GM18867 (cell line): Measurements from ENCODE around the gene ZNF565.
A peak's percentile ranks its signal among the peaks of the same experiment; 100 is the strongest.
"Not testable (repeated sequence)": the region's sequence is repeated elsewhere in the genome, so short reads cannot be mapped to it uniquely, and the experiment has no call there.

Experiments used
- ATAC-seq: cut with Tn5 transposase; IDR thresholded peaks from one replicate; pipeline ENCODE4 v1.9.1; 2021; ENCODE audit warnings: mild to moderate bottlenecking, moderate library complexity; ENCODE audit not compliant: unreplicated experiment

Gene ZNF565

DNA sequence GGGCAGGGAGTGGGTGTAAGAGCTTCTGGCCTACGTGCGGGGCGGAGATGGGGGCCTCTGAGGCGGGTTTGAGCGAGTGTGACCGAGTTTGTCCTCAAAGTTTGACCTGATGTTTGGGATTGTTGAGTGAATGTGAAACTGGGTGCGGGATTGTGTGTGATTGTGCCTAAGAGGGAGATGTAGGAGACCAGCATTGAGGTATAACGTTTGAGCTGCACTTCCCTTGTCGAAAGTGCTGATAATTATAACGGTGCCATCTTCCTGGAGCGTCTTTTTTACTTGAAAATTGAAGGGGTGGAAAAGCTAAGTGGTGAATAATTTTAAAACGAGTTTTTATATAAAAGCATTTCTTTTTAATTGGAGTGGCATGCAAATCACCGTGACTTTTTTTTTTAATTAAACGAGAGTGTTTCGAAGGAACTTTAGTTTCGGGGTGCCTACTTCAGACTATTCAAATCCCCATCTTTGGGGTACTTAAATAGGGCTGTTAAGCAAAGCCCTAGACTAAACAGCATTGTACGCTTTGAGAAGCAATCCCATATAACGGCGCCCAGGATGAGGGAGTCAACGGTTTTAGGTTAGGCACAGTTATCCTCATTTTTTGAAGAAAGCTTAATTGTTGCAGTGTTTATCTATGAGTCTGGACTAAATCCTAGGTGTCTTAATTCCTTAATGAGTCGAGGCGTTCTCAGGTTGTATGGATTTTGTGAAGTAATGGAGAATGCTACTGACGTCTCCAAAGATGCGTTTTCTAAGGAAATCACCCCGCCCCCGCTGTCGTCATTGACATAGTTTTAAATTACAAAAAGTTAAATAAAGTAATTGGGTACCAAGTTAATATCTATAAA, 1.0 kb upstream of the ZNF565 start:
- ATAC-seq = no peak

DNA sequence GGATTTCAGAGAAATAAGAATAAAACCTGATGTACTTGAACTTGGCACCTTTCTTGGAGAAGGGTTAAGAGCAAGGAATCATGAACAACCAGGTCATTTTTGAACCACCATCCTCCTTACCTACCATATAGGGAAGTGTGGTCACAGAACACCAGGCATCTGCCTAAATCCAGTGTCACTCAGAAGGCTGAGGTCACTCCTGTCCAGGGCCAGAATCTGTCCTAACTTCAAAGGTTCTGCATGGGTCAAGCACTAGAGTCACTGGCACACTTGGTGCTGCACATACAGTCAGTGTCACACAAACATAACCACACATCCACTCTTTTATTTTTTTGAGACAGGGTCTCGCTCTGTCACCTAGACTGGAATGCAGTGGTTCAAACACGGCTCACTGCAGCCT, 1.6 kb downstream of the ZNF565 start:
- ATAC-seq = no peak

DNA sequence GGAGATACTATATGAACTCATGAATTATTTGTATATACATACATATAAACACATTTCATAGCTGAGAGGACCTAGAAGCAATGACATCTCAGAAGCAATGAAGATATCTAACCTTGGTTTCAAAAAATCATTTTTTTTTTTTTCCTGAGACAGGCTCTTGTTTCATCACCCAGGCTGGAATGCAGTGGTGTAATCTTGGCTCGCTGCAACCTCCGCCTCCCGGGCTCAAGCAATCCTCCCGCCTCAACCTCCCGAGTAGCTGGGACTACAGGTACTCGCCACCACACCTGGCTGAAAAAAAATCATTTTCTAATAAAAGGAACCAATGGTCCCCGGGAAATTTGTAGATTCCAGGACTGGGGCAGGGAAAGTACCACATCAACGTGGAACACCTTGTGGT, 4.0 kb downstream of the ZNF565 start:
- ATAC-seq = no peak

DNA sequence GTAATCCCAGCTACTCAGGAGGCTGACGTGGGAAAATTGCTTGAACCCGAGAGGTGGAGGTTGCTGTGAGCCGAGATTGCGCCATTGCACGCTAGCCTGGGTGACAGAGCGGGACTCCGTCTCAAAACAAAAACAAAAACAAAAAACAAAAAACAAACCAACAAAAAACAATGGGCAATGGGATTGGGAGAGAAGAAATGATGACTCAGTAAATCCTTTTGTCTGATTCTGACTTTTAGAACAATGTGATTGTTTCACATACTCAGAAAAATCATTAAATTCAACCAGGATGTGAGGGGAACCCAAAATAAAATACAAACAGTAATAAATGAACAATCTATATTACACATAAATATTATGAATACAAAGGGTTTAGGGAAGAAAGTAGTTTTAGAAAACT, 5.1 kb downstream of the ZNF565 start:
- no peak for ATAC-seq

DNA sequence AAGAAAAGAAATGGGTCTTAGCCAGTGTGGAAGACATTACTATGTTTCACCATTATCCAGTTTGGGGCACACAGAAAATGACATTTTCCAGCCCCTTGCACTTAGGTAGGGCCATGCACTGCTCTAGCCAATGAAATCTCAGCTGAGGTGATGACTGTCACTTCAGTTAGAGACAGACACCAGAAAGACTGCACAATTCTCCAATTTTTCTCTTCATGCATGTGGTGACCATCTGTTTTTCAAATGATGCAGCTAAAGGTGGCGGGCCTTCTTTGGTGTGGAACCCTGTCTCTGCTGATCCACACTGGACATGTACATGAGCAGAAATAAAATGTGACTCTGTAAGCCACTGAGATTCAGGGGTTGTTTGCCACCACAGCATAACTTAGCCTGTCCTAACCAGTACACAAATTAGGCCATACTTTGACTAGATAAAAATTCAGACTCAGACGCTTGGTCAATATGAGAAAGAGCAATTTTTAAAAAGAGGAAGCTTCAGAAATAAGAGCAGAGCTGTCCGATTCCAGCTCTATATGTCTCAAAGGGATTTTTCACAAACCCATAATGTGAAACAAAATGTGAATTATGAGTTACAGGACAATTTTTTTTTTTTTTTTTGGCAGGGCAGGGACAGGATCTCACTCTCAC, 6.7 kb downstream of the ZNF565 start:
- peak; percentile 61 for ATAC-seq

DNA sequence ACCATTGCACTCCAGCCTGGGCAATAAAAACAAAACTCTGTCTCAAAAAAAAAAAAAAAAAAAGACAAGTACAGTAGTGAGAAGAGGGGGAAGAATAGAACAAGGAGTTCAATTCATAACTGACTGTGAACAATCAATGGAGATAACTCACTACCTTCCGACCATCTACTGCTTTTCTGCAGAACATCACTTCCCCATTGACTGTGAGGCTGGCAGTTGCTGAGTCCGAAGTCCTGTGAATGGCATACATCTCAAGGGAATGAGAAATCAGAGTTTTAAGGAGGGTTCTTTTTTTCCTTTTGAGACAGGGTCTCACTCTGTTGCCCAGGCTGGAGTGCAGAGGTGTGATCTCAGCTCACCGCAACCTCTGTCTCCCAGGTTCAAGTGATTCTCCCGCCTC, 11.2 kb downstream of the ZNF565 start:
- no peak for ATAC-seq

DNA sequence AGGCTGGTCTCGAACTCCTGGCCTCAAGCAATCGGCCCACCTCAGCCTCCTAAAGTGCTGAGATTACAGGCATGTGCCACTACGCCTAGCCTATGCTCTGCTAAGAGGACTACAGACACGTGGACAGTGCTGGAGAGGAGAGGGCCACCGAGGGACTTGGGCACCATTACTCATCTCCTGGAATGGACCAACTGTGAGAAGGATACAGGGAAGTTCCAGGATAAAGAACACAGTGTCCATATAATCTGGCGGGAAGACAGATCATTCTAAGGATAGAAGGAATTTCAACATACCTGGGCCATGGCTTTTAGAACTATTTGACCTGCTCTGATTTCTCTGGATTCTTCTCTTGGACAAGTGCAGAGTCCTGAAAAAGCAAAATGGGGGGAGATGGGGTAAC, 12.8 kb downstream of the ZNF565 start:
- ATAC-seq = no peak

DNA sequence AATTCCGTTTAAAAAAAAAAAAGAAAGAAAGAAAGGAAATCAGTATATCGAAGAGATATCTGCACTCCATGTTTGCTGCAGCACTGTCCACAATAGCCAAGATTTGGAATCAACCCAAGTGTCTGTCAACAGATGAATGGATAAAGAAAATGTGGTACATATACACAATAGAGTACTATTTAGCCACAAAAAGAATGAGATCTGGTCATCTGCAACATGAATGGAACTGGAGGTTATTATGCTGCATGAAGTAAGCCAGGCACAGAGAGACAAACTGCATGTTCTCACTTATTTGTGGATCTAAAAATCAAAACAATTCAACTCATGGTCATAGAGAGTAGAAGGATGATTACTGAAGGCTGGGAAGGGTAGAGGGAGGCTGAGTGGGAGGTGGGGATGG, 16.3 kb downstream of the ZNF565 start:
- no peak for ATAC-seq

DNA sequence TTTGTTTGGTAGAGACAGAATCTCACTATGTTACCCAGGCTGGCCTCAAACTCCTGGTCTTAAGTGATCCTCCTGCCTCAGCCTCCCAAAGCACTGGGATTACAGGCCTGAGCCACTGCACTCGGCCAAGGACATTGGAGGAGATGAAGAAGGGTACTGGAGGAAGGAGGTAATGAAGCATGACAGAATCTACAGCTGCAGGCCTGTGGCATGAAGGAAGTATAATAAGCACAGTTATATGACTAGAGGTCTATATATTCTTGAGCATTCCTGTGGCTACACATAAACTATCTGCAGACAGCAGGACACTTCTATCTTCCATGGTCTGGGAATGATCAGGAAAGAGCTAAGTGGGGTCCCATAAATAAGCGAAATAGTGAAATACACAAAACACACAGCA, 18.2 kb downstream of the ZNF565 start:
- no peak for ATAC-seq

DNA sequence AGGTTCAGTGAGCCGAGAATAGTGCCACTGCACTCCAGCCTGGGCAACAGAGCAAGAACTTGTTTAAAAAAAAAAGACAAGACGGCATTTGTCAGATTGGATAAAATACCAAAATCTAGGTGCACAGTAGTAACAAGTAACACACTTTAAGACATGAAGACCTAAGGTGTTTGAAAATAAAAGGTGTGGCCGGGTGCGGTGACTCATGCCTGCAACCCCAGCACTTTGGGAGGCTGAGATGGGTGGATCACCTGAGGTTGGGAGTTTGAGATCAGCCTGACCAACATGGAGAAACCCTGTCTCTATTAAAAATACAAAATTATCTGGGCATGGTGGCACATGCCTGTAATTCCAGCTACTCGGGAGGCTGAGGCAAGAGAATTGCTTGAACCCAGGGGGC, 27.7 kb downstream of the ZNF565 start:
- ATAC-seq = not testable (repeated sequence)

DNA sequence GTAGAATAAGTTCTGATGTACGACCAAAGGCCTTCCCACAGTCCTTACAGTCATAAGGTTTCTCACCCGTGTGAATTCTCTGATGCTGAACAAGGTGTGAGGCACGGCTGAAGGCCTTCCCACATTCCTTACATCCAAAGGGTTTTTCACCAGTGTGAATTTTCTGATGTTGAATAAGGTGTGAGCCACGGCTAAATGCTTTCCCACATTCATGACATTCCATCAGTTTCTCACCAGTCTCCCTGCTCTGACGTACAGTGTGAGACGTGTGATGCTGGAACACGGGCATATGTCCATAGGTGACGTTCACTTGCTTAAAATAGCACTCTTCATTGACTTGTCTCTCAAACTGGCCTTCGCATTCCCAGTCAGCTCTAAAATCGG, 31.2 kb downstream of the ZNF565 start:
- no peak for ATAC-seq

DNA sequence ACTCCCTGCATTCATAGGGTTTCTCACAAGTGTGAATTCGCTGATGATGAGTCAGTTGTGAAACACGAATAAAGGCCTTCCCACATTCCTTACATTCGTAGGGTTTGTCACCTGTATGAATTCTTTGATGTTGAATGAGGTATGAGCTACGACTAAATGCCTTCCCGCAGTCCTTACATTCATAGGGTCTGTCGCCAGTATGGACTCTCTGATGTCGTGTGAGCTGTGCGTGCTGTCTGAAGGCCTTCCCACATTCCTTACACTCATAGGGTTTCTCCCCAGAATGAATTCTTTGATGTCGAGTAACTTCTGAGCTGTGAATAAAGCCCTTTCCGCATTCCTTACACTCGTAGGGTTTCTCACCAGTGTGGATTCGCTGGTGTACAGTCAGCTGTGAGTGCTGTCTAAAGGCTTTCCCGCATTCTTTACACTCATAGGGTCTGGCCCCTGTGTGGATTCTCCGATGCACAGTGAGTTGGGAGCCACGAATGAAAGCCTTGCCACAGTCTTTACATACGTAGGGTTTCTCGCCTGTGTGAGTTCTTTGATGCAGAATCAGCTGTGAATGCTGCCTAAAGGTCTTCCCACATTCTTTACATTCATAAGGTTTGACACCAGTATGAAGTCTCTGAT, 31.7 kb downstream of the ZNF565 start:
- no peak for ATAC-seq

DNA sequence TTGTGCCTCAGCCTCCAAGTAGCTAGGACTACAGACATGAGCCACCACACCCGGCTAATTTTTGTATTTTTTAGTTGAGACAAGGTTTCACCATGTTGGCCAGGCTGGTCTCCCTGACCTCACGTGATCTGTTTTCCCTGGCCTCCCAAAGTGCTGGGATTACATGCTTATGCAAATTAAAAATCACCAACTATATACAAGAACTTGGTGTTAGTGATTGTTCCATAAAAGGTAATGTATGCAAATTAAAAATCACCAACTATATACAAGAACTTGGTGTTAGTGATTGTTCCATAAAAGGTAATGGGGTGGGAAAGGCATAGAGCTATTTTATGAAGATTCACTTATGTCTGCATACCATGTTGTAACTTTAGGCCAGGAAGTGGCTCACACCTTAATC, 35.4 kb downstream of the ZNF565 start:
- ATAC-seq = not testable (repeated sequence)

DNA sequence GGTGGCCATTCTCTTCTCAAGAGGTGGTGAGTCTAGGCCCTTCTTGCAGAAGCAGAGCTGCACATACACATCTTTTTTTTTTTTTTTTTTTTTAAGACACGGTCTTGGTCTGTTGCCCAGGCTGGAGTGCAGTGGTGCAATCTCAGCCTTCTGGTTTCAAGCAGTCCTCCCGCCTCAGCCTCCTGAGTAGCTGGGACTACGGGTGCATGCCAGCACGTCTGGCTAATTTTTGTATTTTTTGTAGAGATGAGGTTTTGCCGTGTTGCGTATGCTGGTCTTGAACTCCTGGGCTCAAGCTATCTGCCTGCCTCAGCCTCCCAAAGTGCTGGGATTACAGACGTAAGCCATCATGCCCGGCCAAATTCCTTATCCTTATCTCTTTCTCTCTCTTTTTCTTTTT, 40.6 kb downstream of the ZNF565 start:
- not testable (repeated sequence) for ATAC-seq

DNA sequence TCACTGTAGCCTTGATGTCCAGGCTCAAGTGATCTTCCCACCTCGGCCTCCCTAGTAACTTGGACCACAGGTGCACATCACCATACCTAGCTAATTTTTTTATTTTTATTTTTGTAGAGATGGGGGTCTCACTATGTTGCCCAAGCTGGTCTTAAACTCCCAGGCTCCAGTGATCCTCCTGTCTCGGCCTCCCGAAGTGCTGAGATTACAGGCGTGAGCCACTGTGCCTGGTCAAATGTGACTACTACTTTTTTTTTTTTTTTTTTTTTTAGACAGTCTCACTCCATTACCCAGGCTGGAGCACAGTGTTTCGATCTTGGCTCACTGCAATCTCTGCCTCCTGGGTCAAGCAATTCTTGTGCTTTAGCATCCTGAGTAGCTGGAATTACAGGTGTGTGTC, 41.6 kb downstream of the ZNF565 start:
- ATAC-seq = no peak

DNA sequence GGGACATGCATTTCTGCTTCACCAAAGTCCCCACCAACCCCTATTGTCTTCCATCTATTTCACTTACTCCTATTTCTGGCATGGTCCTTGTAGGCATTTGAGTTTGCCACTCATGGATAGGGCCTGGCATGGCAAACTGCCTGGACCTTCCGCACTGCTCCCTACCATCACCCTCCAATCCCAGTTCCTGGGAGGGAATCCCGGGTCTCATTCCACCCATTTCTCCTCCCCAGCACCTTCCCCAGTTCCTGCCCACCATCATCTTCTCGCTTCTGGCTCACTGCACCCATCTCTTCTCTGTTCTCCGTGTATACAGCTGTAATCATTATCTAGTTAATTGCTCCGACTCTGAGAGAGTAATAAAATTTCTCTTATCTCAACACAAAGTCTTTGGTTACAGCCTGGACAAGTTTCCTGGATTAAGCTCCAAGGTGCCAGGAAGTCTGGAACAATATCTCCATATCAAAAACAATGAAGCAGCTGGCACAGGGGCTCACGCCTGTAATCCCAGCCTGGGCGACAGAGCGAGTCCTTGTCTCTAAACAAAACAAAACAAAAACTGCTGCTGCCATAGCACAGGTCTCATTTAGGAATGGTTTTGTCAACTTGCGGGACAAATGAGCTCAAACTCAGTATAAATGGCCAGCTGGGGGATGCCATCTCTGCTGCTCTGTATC, 45.2 kb downstream of the ZNF565 start:
- no peak for ATAC-seq

DNA sequence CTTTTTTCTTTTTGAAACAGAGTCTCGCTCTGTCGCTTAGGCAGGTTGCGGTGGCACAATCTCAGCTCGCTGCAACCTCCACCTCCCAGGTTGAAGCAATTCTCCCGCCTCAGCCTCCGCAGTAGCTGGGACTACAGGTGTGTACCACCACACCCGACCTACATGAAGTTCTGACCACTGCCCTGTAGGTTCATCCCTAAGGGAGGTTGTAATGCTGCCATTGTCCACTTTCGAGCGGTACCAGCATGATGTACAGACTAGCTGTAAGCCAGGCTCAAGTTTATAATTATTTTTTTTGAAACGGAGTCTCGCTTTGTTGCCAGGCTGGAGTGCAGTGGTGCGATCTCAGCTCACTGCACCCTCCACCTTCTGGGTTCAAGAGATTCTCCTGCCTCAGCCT, 50.7 kb downstream of the ZNF565 start:
- ATAC-seq = no peak

DNA sequence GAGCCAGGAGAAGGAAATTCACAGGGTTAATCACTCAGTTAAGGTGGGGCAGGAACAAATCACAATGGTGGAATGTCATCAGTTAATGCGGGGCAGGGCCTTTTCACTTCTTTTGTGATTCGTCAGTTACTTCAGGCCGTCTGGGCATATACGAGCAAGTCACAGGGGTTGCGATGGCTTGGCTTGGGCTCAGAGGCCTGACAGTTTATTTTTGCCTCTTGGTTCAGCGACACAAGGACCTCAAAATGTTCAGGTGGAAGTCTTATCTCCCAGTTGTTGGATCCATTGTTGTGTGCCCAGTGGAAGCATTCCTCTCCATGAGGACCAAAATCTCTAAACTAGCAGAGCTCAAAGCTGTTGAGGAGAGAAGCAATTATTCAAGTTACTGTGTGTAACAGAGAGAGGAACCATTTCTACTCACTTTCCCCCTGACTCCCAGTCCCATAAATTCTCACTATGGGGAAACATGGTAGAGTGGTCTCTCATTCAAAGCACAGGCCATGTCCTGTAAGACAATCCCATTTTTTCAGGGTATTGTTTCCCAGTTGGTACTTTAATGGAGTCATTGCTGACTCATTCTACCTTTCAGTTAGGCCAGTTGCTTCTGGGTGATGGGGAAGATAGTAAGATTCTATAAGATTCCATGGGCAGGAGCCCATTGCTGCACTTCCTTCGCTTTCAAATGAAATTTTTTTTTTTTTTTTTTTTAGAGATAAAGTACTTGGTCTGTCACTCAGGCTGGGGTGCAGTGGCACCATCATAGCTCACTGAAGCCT, 53.5 kb downstream of the ZNF565 start:
- no peak for ATAC-seq

DNA sequence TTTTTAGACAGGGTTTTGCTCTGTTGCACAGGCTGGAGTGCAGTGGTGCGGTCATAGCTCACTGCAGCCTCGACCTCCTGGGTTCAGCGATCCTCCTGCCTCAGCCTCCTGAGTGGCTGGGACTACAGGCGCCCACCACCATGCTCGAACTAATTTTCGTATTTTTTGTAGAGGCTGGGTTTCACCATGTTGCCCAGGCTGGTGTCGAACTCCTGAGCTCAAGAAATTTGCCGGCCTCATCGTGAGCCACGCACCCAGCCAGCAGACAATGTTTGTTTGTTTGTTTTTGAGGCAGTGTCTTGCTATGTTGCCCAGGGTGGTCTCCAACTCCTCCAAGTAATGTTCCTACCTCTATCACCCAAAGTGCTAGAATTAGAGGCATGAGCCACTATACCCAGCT, 61.3 kb downstream of the ZNF565 start:
- no peak for ATAC-seq

DNA sequence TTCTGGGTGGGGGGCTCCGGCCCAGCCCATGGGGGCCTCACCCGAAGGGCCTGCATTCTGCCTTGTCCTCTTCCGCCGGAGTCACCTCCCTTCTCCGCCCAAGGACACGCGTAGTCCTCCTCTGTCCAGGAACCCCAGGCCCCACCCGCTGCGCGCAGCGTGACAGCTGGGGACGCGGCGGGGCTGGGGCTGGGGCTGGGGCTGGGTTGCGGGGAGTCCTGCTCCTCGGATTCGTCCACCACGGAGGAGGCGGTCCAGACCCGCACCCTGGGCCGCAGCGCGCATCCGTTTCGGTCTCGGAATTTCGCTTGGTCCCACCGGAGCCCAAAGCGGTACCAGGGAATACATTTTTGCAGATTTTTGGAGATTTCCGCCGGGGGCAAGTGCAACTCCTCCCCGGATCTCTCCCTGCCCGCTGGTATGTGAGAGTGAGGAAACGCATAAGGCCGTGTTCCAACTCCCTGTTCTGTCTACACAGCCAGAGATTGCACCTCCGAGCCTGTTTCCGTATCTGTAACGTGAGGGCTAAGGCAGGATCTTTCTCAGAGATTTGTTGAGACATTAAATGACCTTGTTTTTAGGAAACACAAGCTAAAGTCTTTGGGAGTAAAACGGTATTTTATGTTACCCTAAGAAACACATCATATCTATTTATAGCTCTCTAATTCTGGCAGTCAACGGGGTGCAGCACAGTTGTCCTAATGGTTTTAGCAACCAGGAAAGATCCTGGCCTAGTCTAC, 61.9 kb downstream of the ZNF565 start, which contains the start of gene COX7A1:
COX7A1 (minus strand) TSS at position 96 of the 740 bp plus-strand sequence; CDS start at position 56, 40 bp downstream.
- no peak for ATAC-seq
